ENCODE results near the gene WDR91.

WDR91 gene

DNA sequence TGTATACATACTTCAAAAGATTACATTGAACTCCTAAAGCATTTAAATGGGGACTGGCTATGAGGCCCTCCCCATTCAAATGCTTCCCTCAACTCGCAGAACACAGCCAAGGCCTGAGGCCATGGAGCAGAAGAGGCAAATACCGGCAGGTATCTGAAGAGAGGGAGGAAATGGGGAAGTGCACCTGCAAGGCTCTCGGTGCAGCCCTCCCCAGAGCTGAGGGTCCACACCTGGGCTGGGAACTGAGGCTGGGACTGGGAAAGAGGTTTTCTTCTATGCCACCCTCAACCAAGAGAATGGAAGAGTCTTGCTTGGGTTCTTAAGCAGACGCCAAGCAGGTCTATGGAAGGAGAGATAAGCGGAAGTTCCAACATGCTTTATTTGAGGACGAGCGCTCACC lies 27.8 kb downstream of the WDR91 start:
- no peak for DNase-seq (ENCODE audit: low spot score)
- in situ Hi-C loops (cut with MboI; ENCODE audit: low sequenced_read_pairs, unreplicated experiment) = no loop called here
- no peak for TF ChIP-seq CTCF (IDR thresholded peaks at IDR 0.05; ENCODE audit: borderline replicate concordance, control extremely low read depth, extremely low read depth, insufficient read depth, missing control alignments)

- in situ Hi-C loops (cut with MboI; ENCODE audit: low sequenced_read_pairs, unreplicated experiment) = no loop called here
- no peak for DNase-seq (ENCODE audit: low spot score)
- no peak for TF ChIP-seq CTCF (IDR thresholded peaks at IDR 0.05; ENCODE audit: borderline replicate concordance, control extremely low read depth, extremely low read depth, insufficient read depth, missing control alignments)
Observed at GRCh38 chr7:135181929-135182678, 29.2 kb downstream of the WDR91 start.

DNA sequence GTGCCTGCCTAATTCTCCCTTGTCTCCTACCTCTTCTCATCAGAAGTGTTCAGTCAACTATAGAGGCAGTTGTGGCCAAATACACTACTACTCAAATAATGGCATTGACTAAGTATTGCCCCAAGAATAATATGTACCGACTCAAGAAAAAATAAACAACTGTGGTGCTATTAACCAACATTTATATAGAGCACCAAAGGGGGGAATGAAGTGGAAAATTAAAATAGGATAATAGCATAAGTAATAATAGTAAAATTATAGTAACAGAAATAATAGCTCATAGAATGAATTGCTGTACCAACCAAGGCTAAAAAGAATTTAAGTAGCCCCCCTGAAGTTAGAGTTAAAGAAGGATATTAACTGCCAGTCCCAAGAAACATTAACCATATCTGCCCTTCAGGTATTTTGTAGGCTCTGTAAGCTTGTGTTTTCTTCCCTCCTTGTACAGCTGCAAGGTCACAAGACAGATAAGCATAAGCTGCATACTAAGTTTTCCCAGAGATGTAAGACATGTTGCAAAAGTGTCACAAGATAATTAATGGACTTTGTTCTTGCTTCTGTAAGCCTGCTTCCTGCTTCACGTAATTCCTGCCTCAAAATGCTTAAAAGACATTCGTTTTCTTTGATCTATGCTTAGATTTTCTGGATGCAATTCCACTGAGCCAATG lies 29.9 kb downstream of the WDR91 start:
- DNase-seq (ENCODE audit: low spot score) = no peak
- TF ChIP-seq CTCF (IDR thresholded peaks at IDR 0.05; ENCODE audit: borderline replicate concordance, control extremely low read depth, extremely low read depth, insufficient read depth, missing control alignments) = no peak
- in situ Hi-C loops (cut with MboI; ENCODE audit: low sequenced_read_pairs, unreplicated experiment) = no loop called here

- no peak for TF ChIP-seq CTCF (IDR thresholded peaks at IDR 0.05; ENCODE audit: borderline replicate concordance, control extremely low read depth, extremely low read depth, insufficient read depth, missing control alignments)
- no peak for DNase-seq (ENCODE audit: low spot score)
- in situ Hi-C loops (cut with MboI; ENCODE audit: low sequenced_read_pairs, unreplicated experiment) = no loop called here
Observed at GRCh38 chr7:135180122-135180521, 31.2 kb downstream of the WDR91 start.

DNA sequence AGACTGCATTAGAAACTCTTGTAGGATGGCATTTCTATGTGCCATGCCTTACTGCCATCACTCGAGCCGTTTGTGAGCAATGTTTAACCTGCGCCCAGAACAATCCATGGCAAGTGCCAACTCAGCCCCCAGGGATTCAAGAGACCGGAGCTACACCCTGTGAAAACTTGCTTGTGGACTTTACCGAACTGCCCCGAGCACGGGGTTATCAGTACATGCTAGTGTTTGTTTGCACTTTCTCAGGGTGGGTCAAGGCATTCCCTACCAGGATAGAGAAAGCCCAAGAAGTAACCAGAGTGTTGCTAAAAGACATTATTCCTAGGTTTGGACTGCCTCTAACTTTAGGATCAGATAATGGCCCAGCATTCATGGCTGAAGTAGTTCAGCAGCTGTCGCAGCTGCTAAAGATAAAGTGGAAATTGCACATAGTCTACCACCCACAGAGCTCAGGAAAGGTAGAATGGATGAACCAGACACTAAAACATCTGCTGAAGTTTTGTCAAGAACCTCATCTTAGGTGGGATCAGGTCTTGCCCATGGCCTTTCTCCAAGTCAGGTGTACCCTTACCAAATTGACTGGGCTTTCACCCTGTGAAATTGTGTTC lies 31.9 kb downstream of the WDR91 start:
- DNase-seq (ENCODE audit: low spot score) = no peak
- in situ Hi-C loops (cut with MboI; ENCODE audit: low sequenced_read_pairs, unreplicated experiment) = no loop called here
- TF ChIP-seq CTCF (IDR thresholded peaks at IDR 0.05; ENCODE audit: borderline replicate concordance, control extremely low read depth, extremely low read depth, insufficient read depth, missing control alignments) = no peak

DNA sequence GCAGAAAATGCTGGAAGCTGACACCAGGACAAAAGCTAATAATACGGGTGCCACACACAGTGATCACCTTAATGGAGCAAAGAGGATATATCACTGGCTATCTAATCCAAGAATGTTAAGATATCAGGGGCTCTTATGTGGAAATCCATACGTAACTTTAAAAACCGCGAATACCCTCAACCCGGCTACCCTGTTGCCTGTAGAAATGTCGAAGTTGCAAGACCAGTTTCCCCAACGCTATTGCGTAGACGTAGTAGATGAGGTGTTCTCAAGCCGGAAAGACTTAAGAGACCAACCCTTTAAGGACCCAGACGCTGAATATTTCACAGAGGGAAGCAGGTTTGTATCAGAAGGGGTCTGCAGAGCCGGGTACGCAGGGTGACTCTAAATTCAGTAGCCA lies 33.0 kb downstream of the WDR91 start:
- no peak for DNase-seq (ENCODE audit: low spot score)
- in situ Hi-C loops (cut with MboI; ENCODE audit: low sequenced_read_pairs, unreplicated experiment) = no loop called here
- TF ChIP-seq CTCF (IDR thresholded peaks at IDR 0.05; ENCODE audit: borderline replicate concordance, control extremely low read depth, extremely low read depth, insufficient read depth, missing control alignments) = no peak
